ENCODE results near the gene MOGAT2.

- no peak for TF ChIP-seq ZNF274 (IDR thresholded peaks at IDR 0.05; ENCODE audit: low read depth, low read length)
- TF ChIP-seq YY1 (IDR thresholded peaks at IDR 0.05; ENCODE audit: insufficient read depth, insufficient read length), result no peak
- no peak for TF ChIP-seq SUZ12 (IDR thresholded peaks at IDR 0.05; ENCODE audit: extremely low read depth, insufficient read depth, insufficient read length)
These were observed 56.1 kb downstream of the MOGAT2 start for GRCh38 chr11:75773595-75774353.
